ENCODE data around the gene EVA1A.

DNA sequence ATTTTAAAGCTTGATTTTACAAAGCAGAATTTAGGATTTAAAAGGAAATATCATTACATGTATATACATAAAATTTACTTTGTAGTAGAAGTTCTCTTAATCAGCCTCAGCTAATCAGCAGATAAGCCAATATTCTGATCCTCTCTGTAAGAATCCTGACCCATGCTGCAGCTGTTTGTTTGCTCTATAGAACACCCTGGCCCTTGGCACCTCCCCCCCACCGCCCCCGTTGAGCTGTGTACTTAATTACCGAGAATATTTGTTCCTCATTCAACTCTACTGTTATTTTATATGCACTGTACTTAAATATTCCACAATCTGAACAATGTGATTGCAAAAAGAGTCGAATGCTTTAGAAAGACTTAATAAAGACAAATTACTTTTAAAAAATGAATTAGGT lies 98.0 kb downstream of the EVA1A start:
- TF ChIP-seq CTCF (IDR thresholded peaks at IDR 0.05) (no peak), NR3C1 (IDR thresholded peaks at IDR 0.05) (no peak), RARB (CRISPR knock-in tag; IDR thresholded peaks at IDR 0.05) (no peak)
- TF ChIP-seq, protein P1, sequence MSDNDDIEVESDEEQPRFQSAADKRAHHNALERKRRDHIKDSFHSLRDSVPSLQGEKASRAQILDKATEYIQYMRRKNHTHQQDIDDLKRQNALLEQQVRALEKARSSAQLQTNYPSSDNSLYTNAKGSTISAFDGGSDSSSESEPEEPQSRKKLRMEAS (IDR thresholded peaks at IDR 0.05): no peak
